ENCODE measurements around the gene ADAM23. TPM values are rescaled to one million over a fixed set of nuclear protein-coding genes. Genes with fewer than 3 reads are reported as not detected.

The ADAM23 gene
- total and polyA plus RNA-seq, 3 experiments from 2014 or later = 0.55 to 0.98 TPM; not detected in 1

- no peaks in the 10 kb centered on the region for H3K36me3 ChIP-seq (ENCODE audit: insufficient read depth, low read length)
- H3K4me1 ChIP-seq (ENCODE audit: insufficient read depth, low read length) = no peaks in the 10 kb centered on the region
- no peak overlapping the region for H3K27ac Mint-ChIP-seq
- ChIA-PET CTCF (no interaction called here), POLR2A (no interaction called here)
- no peak for DNase-seq
- H3K9me3 ChIP-seq (ENCODE audit: low read length) = no peaks in the 10 kb centered on the region
- peaks cover 0 to 1% of the 10 kb centered on the region in 2 donors for H3K27me3 Mint-ChIP-seq
- H3K4me3 ChIP-seq (ENCODE audit: low read length) = no peak overlapping the region
- no peak overlapping the region for H3K4me3 Mint-ChIP-seq
- H3K27me3 ChIP-seq (ENCODE audit: insufficient read depth, low read length, poor library complexity, severe bottlenecking) = no peaks in the 10 kb centered on the region
- no peak overlapping the region for H3K27ac ChIP-seq (ENCODE audit: low read depth, low read length)
- H3K4me1 Mint-ChIP-seq = peaks cover 0 to 3% (median 2%) of the 10 kb centered on the region in 3 donors
- no peaks in the 10 kb centered on the region for H3K9me3 Mint-ChIP-seq
- no peaks in the 10 kb centered on the region for H3K36me3 Mint-ChIP-seq
Measured at GRCh38 chr2:206614811-206615210, 171.5 kb downstream of the ADAM23 start.

- peaks cover 0 to 1% of the 10 kb centered on the region in 2 donors for H3K27me3 Mint-ChIP-seq
- H3K9me3 Mint-ChIP-seq = no peaks in the 10 kb centered on the region
- no peak overlapping the region for H3K27ac Mint-ChIP-seq
- no peaks in the 10 kb centered on the region for H3K36me3 Mint-ChIP-seq
- Histone ChIP-seq H3K27ac (ENCODE audit: low read depth, low read length) (no peak overlapping the region), H3K4me3 (ENCODE audit: low read length) (no peak overlapping the region), H3K9me3 (ENCODE audit: low read length) (no peaks in the 10 kb centered on the region), H3K36me3 (ENCODE audit: insufficient read depth, low read length) (no peaks in the 10 kb centered on the region), H3K27me3 (ENCODE audit: insufficient read depth, low read length, poor library complexity, severe bottlenecking) (no peaks in the 10 kb centered on the region), H3K4me1 (ENCODE audit: insufficient read depth, low read length) (no peaks in the 10 kb centered on the region)
- DNase-seq = no peak
- ChIA-PET CTCF (no interaction called here), POLR2A (no interaction called here)
- no peaks in the 10 kb centered on the region for H3K4me1 Mint-ChIP-seq
- no peak overlapping the region for H3K4me3 Mint-ChIP-seq
Measured at GRCh38 chr2:206615417-206616089, 172.2 kb downstream of the ADAM23 start.

- H3K36me3 Mint-ChIP-seq = no peaks in the 10 kb centered on the region
- H3K4me3 ChIP-seq (ENCODE audit: low read length) = no peak overlapping the region
- peak overlapping the region in 1 of 8 donors; percentile 34 for H3K27ac Mint-ChIP-seq
- POLR2A ChIA-PET = no interaction called here
- no peaks in the 10 kb centered on the region for H3K9me3 Mint-ChIP-seq
- H3K4me3 Mint-ChIP-seq = no peak overlapping the region
- no peak for DNase-seq
- H3K9me3 ChIP-seq (ENCODE audit: low read length) = no peaks in the 10 kb centered on the region
- peaks cover 0 to 1% of the 10 kb centered on the region in 2 donors for H3K27me3 Mint-ChIP-seq
- no peaks in the 10 kb centered on the region for H3K4me1 Mint-ChIP-seq
- CTCF ChIA-PET = no interaction called here
- no peaks in the 10 kb centered on the region for H3K36me3 ChIP-seq (ENCODE audit: insufficient read depth, low read length)
- no peaks in the 10 kb centered on the region for H3K27me3 ChIP-seq (ENCODE audit: insufficient read depth, low read length, poor library complexity, severe bottlenecking)
- no peaks in the 10 kb centered on the region for H3K4me1 ChIP-seq (ENCODE audit: insufficient read depth, low read length)
- H3K27ac ChIP-seq (ENCODE audit: low read depth, low read length) = no peak overlapping the region
Measured at GRCh38 chr2:206616151-206616550, 172.8 kb downstream of the ADAM23 start.

- Histone ChIP-seq H3K36me3 (ENCODE audit: insufficient read depth, low read length) (no peaks in the 10 kb centered on the region), H3K4me1 (ENCODE audit: insufficient read depth, low read length) (no peaks in the 10 kb centered on the region), H3K27me3 (ENCODE audit: insufficient read depth, low read length, poor library complexity, severe bottlenecking) (no peaks in the 10 kb centered on the region), H3K27ac (ENCODE audit: low read depth, low read length) (no peak overlapping the region), H3K4me3 (ENCODE audit: low read length) (no peak overlapping the region), H3K9me3 (ENCODE audit: low read length) (no peaks in the 10 kb centered on the region)
- no peak overlapping the region for H3K4me3 Mint-ChIP-seq
- no peaks in the 10 kb centered on the region for H3K36me3 Mint-ChIP-seq
- no peak for DNase-seq
- H3K4me1 Mint-ChIP-seq = no peaks in the 10 kb centered on the region
- H3K9me3 Mint-ChIP-seq = no peaks in the 10 kb centered on the region
- CTCF ChIA-PET = no interaction called here
- POLR2A ChIA-PET = no interaction called here
- peaks cover 0 to 6% of the 10 kb centered on the region in 2 donors for H3K27me3 Mint-ChIP-seq
- H3K27ac Mint-ChIP-seq = no peak overlapping the region
Measured at GRCh38 chr2:206619011-206619410, 175.7 kb downstream of the ADAM23 start.

- H3K36me3 Mint-ChIP-seq = no peaks in the 10 kb centered on the region
- H3K27me3 ChIP-seq (ENCODE audit: insufficient read depth, low read length, poor library complexity, severe bottlenecking) = no peaks in the 10 kb centered on the region
Measured at GRCh38 chr2:206626108-206626507, 182.8 kb downstream of the ADAM23 start.

GRCh38 chr2:206627632-206628031 is 184.3 kb downstream of the ADAM23 start:
- CTCF ChIA-PET = no interaction called here

More at GRCh38 chr2:206626108-206626507, 182.8 kb downstream of the ADAM23 start:
- Histone ChIP-seq H3K4me1 (ENCODE audit: insufficient read depth, low read length) (no peaks in the 10 kb centered on the region), H3K36me3 (ENCODE audit: insufficient read depth, low read length) (no peaks in the 10 kb centered on the region), H3K9me3 (ENCODE audit: low read length) (no peaks in the 10 kb centered on the region), H3K4me3 (ENCODE audit: low read length) (no peak overlapping the region), H3K27ac (ENCODE audit: low read depth, low read length) (no peak overlapping the region)
- peaks cover 7 to 25% of the 10 kb centered on the region in 2 donors for H3K27me3 Mint-ChIP-seq
- H3K9me3 Mint-ChIP-seq = peaks cover 0 to 2% (median 0%) of the 10 kb centered on the region in 5 donors
- no peaks in the 10 kb centered on the region for H3K4me1 Mint-ChIP-seq
- ChIA-PET CTCF (no interaction called here), POLR2A (no interaction called here)
- DNase-seq = no peak
- H3K4me3 Mint-ChIP-seq = no peak overlapping the region
- no peak overlapping the region for H3K27ac Mint-ChIP-seq

GRCh38 chr2:206631340-206631739 is 188.0 kb downstream of the ADAM23 start:
- H3K4me1 ChIP-seq (ENCODE audit: insufficient read depth, low read length) = no peaks in the 10 kb centered on the region
- POLR2A ChIA-PET = no interaction called here
- CTCF ChIA-PET = no interaction called here
- Mint-ChIP-seq H3K36me3 (no peaks in the 10 kb centered on the region), H3K4me3 (no peak overlapping the region), H3K27ac (no peak overlapping the region), H3K9me3 (peaks cover 0 to 2% (median 0%) of the 10 kb centered on the region in 5 donors), H3K4me1 (no peaks in the 10 kb centered on the region), H3K27me3 (peaks cover 2 to 25% of the 10 kb centered on the region in 2 donors)
- no peak for DNase-seq
- no peak overlapping the region for H3K4me3 ChIP-seq (ENCODE audit: low read length)
- no peak overlapping the region for H3K27ac ChIP-seq (ENCODE audit: low read depth, low read length)
- no peaks in the 10 kb centered on the region for H3K9me3 ChIP-seq (ENCODE audit: low read length)
- no peaks in the 10 kb centered on the region for H3K36me3 ChIP-seq (ENCODE audit: insufficient read depth, low read length)
- no peaks in the 10 kb centered on the region for H3K27me3 ChIP-seq (ENCODE audit: insufficient read depth, low read length, poor library complexity, severe bottlenecking)

More at GRCh38 chr2:206627632-206628031, 184.3 kb downstream of the ADAM23 start:
- Histone ChIP-seq H3K36me3 (ENCODE audit: insufficient read depth, low read length) (no peaks in the 10 kb centered on the region), H3K4me3 (ENCODE audit: low read length) (no peak overlapping the region), H3K9me3 (ENCODE audit: low read length) (no peaks in the 10 kb centered on the region), H3K4me1 (ENCODE audit: insufficient read depth, low read length) (no peaks in the 10 kb centered on the region), H3K27me3 (ENCODE audit: insufficient read depth, low read length, poor library complexity, severe bottlenecking) (no peaks in the 10 kb centered on the region), H3K27ac (ENCODE audit: low read depth, low read length) (no peak overlapping the region)
- peaks cover 9 to 25% of the 10 kb centered on the region in 2 donors for H3K27me3 Mint-ChIP-seq
- DNase-seq = no peak
- peaks cover 0 to 2% (median 0%) of the 10 kb centered on the region in 5 donors for H3K9me3 Mint-ChIP-seq
- no peak overlapping the region for H3K4me3 Mint-ChIP-seq
- H3K36me3 Mint-ChIP-seq = no peaks in the 10 kb centered on the region
- no peak overlapping the region for H3K27ac Mint-ChIP-seq
- POLR2A ChIA-PET = no interaction called here
- H3K4me1 Mint-ChIP-seq = no peaks in the 10 kb centered on the region

GRCh38 chr2:206635015-206635414 is 191.7 kb downstream of the ADAM23 start:
- no peak overlapping the region for H3K4me3 Mint-ChIP-seq
- H3K9me3 Mint-ChIP-seq = no peaks in the 10 kb centered on the region
- no peaks in the 10 kb centered on the region for H3K36me3 Mint-ChIP-seq
- no peak for DNase-seq
- H3K27ac ChIP-seq (ENCODE audit: low read depth, low read length) = no peak overlapping the region
- H3K36me3 ChIP-seq (ENCODE audit: insufficient read depth, low read length) = no peaks in the 10 kb centered on the region
- H3K4me1 ChIP-seq (ENCODE audit: insufficient read depth, low read length) = no peaks in the 10 kb centered on the region
- H3K27me3 Mint-ChIP-seq = peaks cover 2 to 6% of the 10 kb centered on the region in 2 donors
- CTCF ChIA-PET = no interaction called here
- H3K4me1 Mint-ChIP-seq = no peaks in the 10 kb centered on the region
- no peaks in the 10 kb centered on the region for H3K27me3 ChIP-seq (ENCODE audit: insufficient read depth, low read length, poor library complexity, severe bottlenecking)
- POLR2A ChIA-PET = no interaction called here
- H3K27ac Mint-ChIP-seq = no peak overlapping the region
- H3K9me3 ChIP-seq (ENCODE audit: low read length) = no peaks in the 10 kb centered on the region
- no peak overlapping the region for H3K4me3 ChIP-seq (ENCODE audit: low read length)
